ENCODE data around the gene C12orf57.
"Not testable (repeated sequence)": the region's sequence is repeated elsewhere in the genome, so short reads cannot be mapped to it uniquely, and the experiment has no call there.

C12orf57 gene, protein sequence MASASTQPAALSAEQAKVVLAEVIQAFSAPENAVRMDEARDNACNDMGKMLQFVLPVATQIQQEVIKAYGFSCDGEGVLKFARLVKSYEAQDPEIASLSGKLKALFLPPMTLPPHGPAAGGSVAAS

DNA sequence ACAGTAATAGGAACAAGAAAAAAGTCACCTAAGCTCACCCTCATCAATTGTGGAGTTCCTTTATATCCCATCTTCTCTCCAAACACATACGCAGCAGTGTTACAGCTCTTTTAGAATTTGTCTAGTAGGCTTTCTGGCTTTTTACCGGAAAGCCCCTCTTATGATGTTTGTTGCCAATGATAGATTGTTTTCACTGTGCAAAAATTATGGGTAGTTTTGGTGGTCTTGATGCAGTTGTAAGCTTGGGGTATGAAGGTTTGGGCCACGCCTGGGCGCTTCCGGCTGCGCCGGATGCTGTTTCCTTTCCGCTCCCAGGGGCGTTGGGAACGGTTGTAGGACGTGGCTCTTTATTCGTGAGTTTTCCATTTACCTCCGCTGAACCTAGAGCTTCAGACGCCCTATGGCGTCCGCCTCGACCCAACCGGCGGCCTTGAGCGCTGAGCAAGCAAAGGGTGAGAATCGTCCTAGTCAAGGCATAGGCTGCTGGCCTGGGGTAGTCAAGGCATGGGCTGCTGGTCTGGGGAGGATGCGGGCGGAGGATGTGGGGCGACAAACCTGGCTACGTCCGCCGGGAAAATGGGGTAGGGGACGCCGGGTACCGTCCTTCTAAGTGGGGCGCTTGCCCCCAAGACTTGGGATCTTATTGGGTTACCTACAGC, at the start of gene C12orf57, which contains the start of gene RNU7-1:
C12orf57 (plus strand) TSS at position 301 of the 659 bp plus-strand sequence; CDS start at position 401, 100 bp downstream.
RNU7-1 (plus strand) TSS at position 95 of the 659 bp plus-strand sequence.
- DNase-seq = peak; percentile 76

DNA sequence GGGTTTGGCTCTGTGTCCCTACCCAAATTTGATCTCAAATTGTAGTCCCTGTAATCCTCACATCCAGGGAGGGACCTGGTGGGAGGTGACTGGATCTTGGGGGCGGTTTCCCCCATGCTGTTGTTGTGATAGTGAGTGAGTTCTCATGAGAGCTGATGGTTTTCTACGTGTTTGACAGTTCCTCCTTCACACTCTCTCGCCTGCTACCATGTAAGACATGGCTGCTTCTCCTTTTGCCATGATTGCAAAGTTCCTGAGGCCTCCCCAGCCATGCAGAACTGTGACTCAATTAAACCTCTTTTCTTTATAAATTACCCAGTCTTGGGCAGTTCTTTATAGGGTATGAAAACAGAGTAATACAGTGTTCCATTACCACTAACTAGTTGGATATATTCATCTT, 49.5 kb upstream of the C12orf57 start:
- DNase-seq = no peak

DNA sequence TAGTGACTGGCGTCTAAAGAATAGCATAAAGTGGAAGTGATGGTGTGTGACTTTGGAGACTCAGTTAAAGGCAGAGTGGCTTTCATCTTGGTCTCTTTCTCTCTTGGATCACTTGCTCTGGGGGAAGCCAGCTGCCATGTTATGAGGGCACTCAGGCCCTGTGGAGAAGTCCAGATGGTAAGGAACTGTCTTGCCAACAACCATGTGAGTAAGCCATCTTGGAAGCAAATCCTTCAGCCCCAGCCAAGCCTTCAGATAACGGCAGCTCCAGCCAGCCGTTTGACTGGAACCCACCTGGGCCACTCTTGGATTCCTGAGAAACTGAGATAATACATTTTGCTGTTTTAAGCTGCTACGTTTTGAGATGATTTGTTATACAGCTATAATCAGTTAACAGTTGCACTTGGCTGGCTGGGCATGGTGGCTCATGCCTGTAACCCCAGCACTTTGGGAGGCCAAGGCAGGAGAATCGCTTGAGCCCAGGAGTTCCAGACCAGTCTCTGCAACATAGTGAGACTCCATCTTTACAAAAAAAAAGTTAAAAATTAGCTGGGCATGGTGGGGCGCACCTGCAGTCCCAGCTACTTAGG, 46.9 kb upstream of the C12orf57 start:
- DNase-seq = no peak

DNA sequence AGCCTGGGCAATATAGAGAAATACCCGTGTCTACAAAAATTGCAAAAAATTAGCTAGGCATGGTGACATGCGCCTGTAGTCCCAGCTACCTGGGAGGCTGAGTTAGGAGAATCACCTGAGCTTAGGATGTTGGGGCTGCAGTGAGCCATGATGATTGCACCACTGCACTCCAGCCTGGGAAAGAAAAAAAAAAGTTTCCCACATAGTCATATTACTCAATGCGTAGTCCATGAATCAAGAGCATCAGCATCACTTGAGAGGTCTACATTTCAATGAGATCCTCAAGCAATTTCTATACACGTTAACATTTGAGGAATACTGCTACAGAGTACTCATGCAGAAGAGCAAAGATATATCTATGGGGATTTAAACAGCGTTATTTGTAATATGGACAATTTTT, 44.4 kb upstream of the C12orf57 start:
- DNase-seq = no peak

DNA sequence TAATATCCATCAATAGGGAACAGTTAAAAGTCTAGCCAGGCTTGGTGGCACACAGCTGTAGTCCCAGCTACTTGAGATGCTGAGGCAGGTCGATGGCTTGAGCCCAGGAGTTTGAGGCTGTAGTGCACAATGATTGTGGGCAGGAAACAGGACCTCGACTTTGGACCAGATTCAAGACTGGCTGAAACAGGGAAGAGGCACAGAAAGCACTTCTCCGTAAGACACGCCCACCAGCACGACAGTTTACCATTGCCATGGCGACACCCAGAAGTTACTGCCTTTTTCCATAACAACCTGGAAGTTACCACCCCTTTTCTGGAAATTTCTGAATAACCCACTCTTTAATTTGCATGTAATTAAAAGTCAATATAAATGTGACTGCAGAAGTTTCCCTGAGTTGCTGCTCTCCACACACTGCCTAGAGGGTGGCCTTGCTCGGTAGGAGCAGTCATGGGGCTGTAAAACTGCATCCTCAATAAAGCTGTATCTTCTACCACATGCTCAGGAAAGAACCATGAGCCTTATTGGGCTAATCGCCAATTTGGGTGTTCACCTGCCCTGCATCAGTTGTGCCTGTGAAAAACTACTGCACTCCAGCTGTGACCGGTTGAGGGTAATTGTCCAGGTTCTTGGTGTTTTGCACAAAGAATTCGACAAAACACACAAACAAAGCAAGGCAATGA, 43.8 kb upstream of the C12orf57 start:
- peak; percentile 73 for DNase-seq

DNA sequence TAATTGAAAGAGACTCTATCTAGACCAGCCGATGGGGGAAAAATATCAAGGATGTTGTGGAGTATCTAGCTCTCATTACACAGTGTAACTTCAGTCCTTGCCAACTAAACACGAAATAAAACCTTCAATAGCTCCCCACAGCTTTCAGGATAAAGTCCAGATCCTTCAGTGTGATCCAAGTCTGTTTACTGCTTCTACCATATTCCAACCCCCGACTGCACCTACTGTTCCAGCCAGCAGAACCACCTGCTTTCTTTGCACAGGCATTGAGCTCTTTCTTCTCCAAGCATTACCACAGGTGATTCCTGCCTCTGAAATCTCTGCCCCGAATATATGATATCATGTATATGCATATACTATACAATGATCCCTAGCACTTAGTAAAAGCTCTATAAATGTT, 41.4 kb upstream of the C12orf57 start:
- DNase-seq = no peak

DNA sequence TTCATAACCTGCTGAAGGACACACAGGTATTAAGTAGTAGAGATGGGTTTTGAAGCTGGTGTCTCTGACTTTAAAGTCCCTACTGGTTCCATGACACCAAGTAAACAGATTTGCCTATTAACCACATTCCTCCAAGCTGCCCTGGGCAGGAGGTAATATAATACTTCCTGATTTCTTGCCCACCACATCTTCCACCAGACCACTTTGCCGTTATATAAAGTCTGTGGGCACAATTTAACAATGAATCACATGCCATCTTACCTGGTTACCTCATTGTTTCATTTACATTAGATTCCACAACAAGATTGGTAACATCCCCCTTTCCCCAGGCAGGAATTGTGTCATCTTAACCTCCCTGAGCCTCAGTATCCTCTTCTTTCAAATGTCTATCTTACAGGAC, 40.1 kb upstream of the C12orf57 start:
- DNase-seq = no peak

DNA sequence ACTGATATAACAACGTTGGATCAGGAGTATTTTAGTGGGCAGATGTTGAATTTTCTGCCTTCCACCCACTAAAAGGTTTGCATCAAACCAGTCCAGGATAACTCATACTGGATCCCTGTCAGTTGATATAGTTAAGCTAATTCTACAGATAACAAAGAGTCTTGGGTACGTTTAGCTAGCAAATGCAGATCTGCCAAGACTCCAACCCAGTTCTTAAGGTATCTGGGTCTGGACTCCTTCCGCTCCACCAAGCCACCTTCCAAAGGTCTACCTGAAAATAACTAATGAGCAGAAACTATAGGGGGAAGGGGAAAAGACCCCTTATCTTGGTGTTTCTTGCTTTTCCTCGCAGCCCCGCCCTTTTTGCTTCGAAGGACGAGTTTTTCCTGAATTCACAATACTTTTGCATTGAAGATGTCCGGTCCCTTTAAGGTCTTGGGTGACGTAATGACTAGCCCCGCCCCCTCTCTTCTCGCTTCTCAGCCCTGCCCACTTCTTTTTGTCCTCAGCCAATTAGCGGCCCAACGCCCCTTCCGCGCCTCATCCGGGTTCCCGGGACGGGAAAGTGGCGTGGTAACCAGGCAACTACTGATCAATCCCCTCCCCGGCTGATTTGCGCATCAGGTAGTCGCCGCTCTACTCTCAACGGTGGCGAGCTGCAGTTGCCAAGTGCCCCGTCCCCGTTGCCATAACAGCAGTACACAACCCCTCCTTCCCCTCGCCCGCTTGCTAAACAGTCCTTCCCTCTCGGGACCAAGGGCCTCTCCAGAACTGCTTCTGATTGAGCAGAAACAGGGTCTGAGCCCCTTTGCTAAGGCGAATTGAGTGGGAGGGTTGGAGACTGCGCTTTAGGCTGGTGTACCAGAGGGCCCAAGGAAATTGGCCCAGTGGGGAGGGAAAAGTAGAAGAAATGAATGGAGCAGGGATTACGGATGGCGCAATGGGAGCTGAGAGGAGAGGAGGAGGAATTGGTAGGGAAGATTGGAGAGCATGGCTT, 39.2 kb upstream of the C12orf57 start, which contains the start of gene LRRC23:
LRRC23 (plus strand) TSS at position 543 of the 997 bp plus-strand sequence. CDS start 812 bp downstream, outside the sequence.
- DNase-seq = peak; percentile 90

DNA sequence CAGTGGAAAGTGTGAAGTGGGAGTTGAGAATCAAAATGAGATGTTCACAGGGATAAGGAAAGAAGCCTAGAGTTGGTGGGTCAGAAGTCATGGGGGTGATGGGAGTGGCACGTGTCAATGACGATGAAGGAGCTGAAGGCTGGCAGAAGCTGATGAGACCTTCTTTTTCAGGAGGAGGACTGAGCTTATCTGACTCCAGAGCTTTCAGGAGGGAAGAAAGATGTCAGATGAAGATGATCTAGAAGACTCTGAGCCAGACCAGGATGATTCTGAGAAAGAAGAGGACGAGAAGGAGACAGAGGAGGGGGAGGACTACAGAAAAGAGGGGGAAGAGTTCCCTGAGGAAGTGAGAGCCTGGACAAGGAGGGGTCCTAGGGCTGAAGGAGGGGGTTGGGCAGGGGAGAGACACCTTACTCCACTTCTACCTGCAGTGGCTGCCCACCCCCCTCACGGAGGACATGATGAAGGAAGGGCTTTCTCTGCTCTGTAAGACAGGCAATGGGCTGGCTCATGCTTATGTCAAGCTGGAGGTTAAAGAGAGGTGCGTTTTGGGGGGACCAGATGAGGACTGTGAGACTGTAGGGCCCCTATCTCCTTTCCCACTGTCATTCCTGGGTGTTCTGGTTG, 38.3 kb upstream of the C12orf57 start:
- DNase-seq = no peak

DNA sequence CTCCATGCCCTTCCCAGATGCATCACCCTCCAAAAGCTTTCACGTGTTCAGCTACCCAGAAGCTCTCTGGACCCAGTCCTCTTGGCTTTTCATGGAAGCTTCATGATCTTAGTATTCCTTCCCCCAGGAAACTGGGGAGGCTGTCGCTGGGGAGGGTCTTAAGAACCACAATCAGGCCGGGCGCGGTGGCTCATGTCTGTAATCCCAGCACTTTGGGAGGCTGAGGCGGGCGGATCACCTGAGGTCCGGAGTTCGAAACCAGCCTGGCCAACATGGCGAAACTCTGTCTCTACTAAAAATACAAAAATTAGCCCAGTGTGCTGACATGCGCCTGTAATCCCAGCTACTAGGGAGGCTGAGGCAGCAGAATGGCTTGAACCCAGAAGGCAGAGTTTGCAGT, 35.7 kb upstream of the C12orf57 start:
- DNase-seq = not testable (repeated sequence)

DNA sequence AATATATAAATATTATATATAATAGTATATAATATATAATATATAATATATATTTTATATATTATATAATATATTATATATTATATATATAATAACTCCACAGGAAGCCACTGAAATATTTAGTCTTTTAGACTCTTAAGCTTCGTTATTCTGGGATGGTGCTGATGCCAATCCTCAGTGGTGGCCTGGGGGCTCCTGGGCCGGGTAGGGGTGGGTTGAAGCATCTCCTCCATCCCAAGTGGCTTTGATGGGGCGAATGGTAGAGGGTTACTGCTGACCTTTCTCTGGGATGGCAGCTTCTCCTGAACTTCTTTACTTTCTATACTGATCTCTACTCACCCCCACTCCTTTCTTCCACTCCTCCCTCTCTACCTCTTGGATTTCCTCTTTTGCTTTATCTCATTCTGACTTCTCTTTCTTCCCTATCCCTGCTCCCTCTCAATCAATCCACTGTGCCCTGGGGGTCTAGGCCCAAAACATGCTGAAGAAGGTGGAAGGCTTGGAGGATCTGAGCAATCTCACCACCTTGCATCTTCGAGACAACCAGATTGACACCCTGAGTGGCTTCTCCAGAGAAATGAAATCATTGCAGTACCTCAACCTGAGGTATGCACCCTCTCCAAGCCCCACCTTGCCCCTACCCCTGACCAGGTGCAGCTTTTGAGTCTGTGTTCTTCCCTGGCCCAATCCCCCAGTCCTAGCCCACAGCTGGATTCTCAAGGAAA, 34.2 kb upstream of the C12orf57 start:
- DNase-seq = no peak

DNA sequence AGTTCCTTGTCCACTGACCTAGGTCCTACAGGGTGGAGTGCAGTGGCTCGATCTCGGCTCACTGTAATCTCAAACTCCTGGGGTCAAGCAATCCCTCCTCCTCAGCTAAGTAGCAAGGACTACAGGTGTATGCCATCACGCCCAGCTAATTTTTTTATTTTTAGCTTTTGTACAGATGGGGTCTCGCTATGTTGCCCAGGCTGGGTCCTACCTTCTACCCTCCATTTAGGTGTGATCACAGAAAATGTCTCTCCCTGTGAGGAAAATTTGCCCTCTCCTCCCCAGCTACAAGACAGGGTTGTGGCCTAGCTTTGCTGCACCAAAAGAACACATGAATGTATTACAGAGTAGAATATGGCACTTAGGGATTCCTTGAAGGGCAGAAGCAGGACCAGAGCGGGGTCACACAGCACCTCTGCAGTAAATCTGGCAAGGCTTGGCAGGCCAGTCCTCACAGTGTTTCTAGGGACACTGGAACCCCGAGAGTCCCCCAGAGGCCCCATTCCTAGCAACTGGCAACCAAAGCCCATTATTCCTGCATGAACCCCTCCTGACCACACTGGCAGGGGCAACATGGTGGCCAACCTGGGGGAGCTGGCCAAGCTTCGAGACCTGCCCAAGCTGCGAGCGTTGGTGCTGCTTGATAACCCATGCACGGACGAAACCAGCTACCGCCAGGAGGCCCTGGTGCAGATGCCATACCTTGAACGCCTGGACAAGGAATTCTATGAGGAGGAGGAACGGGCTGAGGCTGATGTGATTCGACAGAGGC, 31.5 kb upstream of the C12orf57 start:
- no peak for DNase-seq

DNA sequence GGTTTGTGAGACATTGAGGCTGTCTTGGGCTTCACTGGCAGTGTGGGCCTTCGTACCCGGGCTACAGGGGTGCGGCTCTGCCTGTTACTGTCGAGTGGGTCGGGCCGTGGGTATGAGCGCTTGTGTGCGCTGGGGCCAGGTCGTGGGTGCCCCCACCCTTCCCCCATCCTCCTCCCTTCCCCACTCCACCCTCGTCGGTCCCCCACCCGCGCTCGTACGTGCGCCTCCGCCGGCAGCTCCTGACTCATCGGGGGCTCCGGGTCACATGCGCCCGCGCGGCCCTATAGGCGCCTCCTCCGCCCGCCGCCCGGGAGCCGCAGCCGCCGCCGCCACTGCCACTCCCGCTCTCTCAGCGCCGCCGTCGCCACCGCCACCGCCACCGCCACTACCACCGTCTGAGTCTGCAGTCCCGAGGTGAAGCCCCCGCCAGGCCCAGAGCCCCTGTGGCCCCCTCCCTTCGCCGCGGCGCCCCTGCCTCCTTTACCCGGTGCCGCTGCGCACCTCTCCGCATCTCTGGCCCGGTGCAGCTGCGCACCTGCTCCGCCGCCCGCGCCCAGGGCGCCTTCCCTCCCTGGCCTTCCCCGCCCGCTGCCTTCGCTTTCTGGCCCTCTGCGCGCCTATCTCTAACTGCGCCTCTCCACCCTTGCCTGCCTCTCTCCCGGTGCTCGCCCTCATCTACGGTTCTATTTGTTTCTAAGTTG, 29.4 kb upstream of the C12orf57 start, which contains the start of gene ENO2:
ENO2 (plus strand) TSS at position 335 of the 701 bp plus-strand sequence. CDS start 1,253 bp downstream, outside the sequence.
- DNase-seq = peak; percentile 27

DNA sequence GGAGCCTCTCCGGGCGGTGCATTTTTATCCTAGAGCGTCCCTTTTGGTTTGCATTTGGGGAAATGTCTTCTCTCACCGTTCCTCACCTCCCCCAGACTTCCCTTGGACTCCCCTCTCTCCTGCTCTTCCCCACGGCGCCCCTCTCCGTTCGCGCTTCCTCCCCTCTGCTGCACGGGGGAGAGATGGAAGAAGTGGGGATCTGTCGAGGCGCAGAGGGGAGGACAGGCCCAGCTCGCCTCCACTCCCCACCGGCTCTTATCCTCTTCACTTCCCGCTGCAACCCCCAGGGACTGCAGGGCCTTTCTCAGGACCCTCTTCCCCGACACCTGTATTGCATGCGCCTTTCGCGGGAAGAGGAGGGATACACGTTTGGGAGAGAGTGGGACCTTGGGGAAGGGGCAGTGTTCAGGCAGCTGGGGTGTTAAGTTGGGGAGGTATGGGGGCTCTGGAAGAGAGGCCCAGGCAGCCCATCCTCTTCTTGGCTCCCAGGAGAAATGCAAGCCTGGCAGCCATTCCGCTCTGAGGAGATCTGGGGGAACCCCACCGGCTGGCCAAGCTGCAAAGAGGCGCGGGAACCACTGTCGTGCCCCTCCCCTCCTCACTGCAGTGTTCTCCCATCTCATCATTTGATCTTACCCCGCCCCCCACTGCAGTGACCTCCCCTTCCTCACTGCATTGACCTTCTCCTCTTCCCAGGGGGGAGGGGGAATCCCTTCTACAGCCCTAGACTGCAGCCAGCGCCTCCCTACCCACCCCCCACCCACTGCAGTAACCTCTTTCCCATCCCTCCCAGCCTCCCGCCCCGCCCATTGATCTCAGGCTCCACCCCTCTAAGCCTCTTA, 28.7 kb upstream of the C12orf57 start:
- DNase-seq = no peak

DNA sequence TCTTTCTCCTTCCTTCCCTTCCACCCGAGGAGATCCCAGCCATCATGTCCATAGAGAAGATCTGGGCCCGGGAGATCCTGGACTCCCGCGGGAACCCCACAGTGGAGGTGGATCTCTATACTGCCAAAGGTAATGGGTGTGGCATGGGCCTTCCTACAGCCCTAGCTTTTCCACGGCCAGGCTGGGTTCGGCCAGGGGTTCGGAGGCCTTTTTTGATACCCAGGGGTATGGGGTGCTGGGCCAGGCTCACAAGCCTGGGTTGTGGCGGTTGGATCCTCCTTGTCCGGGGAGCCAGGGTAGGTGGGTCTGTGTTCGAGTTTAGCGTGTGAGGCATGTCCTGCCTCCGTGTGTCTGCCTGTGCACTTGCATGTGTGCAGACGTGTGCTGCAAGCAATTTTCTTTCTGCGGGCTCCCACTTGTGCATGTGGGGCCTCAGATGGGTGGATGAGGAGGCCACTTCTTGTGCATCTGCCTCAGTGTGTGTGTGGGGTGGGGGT, 28.0 kb upstream of the C12orf57 start:
- no peak for DNase-seq

DNA sequence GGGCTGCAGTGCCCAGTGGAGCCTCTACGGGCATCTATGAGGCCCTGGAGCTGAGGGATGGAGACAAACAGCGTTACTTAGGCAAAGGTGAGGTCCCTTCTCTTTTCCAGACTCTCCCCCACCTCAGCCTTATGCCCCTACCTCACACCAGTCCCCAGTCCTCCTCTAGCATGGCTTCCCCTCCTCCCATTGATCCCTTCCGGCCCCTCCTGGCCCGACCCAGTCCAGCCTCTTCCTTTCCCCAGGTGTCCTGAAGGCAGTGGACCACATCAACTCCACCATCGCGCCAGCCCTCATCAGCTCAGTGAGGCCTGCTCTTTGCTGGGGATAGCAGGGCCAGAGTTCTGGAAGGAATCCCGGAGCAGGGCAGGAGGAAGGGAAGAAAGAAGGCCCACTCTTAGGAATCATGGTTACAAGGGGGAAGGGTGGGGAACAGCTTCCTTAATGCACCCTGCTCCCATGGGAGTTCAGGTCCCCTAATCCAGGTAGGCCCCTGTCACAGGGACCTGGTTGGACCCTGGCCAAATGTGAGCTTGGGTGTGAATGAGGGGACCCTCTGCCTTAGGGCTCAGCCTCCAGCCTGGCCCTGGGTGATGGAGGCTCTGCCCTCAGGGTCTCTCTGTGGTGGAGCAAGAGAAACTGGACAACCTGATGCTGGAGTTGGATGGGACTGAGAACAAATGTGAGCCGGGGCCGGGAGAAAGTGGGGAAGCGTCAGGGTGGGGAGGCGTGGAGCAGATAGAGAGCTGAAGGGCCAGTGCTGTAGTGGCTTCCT, 27.2 kb upstream of the C12orf57 start:
- no peak for DNase-seq

DNA sequence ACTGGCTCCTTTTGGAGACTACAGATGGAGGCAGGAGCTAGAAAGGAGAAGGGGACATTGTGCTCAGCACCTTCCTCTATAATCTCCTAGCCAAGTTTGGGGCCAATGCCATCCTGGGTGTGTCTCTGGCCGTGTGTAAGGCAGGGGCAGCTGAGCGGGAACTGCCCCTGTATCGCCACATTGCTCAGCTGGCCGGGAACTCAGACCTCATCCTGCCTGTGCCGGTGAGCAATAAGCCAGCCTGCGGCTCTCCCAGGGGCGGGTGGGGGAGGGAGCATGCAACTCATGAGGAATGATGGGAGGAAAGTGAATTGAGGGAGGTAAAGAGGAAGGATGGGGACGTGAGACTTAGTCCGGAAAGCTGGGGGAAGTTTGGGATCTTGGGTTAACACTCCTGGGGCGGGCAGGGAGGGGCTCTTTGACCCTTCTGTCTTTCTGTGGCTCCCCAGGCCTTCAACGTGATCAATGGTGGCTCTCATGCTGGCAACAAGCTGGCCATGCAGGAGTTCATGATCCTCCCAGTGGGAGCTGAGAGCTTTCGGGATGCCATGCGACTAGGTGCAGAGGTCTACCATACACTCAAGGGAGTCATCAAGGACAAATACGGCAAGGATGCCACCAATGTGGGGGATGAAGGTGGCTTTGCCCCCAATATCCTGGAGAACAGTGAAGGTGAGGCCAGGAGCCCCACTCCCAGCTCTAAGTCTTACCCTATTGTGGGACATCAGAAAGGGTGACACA, 26.2 kb upstream of the C12orf57 start:
- DNase-seq = no peak

Data from COR-L47 (cell line).